Effector CD8-positive, alpha-beta T cell (primary cell): Measurements from ENCODE around the gene BUB1B.

Experiments used
- DNase-seq: peaks from one replicate; lab custom pipeline; 2025; lab: John Stamatoyannopoulos, UW

Gene BUB1B

GRCh38 chr15:40182358-40183029, 21.6 kb downstream of the BUB1B start:
- no peak for DNase-seq

DNA sequence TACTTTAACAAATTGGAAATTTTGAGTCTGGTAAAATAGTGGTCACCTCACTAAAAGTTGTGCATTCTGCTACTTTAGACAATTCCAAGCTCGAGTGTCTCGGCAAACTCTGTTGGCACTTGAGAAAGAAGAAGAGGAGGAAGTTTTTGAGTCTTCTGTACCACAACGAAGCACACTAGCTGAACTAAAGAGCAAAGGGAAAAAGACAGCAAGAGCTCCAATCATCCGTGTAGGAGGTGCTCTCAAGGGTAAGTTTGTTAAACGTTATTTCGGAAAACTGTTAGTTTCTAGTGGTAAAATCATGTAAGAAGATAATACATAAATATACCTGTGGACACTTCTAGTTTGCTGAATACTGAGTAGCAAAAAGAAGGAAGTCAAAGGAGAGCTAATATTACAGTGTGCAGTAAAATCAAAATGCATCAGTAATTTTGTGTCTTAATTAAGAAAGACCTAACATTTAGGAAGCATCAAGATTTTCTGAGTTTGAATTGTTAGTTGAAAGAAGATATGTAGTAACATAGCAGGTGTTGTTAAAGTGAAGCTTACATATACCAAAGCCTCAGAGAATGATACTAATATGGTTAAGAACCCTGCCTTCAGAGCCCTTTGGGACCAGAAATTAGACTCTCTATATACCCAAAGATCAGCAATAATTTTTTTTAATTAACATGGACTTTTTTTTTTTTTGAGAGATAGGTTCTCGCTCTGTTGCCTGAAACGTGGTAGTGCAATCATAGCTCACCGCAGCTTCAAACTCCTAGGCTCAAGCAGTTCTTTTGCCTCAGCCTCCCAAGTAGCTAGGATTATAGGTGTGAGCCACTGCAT, 23.0 kb downstream of the BUB1B start:
- DNase-seq: no peak

GRCh38 chr15:40190591-40190990, 29.7 kb downstream of the BUB1B start:
- DNase-seq: no peak

GRCh38 chr15:40192942-40193341, 32.1 kb downstream of the BUB1B start:
- no peak for DNase-seq

DNA sequence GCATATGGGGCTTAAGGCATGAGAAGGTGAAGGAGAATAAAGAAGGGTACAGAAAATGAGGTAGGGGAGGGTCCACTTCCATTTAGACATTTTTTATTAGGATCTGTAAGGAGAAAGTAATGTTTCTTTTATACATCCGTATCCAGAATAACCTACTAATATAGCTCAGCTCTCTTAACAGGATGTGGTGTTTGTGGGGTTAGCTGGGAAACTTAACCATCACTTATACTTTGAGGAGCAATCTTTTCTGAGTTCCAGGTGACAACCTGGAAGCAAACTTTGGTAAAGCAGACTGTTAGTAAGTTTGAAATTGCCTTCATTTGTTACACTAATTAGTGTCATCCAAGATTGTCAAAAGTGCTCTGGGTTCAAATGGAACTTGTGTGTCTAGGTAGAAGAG, 36.6 kb downstream of the BUB1B start:
- DNase-seq: no peak

- no peak for DNase-seq
Observed at GRCh38 chr15:40198355-40199085, 37.7 kb downstream of the BUB1B start.

- DNase-seq: no peak
Observed at GRCh38 chr15:40204100-40204499, 43.2 kb downstream of the BUB1B start.

GRCh38 chr15:40217166-40217824, 56.4 kb downstream of the BUB1B start:
- DNase-seq: peak; percentile 2

DNA sequence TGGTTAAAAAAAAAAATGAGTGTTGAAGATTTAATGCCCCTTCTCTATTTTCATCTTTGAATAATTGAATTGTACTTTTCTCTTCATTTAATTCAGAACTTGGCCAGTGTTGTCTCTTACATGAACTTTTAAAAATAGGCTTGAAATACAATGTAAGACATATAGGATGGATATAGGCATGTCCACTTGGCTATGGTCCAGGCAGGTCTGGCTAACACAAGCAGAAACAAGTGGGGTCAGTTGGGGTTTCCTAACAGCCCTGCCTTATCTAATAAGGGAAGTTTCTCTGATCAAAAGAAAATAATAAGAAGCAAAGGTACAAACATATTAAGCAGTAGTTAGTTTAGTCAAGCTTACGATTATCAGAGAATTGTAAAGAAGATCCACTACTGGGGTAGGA, 58.9 kb downstream of the BUB1B start:
- DNase-seq: no peak

DNA sequence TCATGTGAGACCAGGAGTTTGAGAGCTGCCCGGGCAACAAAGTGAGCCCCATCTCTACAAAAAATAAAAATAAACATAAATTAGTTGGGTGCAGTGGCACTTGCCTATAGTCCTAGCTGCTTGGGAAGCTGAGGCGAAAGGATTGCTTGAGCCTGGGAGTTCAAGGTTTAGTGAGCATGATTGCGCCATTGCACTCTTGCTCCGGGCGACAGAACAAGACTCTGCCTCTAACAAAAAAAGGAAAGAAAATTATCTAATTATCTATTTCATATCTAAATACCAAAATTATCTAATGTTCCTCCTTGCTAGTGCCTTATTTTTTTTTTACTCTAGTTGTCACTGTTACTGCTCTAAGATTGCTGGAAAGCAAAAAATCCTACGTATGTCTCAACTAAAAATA, 61.3 kb downstream of the BUB1B start:
- no peak for DNase-seq

- DNase-seq: no peak
Observed at GRCh38 chr15:40226736-40227135, 65.9 kb downstream of the BUB1B start.

DNA sequence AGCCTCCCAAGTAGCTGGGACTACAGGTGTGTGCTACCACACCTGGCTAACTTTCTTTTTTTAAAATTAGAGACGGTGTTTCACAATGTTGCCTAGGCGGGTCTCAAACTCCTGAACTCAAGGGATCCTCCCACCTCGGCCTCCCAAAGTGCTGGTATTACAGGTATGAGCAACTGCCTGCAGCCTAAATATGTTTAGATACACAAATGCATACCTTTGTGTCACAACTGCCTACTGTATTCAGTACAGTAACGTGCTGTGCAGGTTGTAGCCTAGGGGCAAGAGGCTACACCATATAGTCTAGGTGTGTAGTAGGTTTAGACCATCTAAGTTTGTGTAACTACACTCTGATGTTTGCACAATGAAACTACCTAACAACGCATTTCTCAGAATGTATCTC, 68.4 kb downstream of the BUB1B start:
- no peak for DNase-seq

DNA sequence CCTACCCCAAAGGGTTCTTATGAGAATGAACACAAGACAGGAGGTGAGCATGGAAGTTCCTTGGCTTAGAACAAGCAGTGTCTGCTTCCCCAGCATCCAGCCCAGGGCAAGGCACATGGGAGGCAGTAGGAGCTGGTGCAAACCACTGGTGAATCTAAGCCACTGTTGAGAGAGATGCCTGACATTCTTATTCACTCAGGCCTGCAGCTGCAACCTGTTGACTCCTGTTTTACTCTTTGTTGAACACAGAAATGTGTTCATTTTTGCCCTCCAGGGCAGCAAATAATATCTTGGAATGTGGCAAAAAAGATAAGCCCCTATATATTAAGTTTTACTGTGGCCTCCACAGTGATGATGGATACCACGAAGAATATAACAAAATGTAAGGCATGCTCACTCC, 69.1 kb downstream of the BUB1B start:
- no peak for DNase-seq

DNA sequence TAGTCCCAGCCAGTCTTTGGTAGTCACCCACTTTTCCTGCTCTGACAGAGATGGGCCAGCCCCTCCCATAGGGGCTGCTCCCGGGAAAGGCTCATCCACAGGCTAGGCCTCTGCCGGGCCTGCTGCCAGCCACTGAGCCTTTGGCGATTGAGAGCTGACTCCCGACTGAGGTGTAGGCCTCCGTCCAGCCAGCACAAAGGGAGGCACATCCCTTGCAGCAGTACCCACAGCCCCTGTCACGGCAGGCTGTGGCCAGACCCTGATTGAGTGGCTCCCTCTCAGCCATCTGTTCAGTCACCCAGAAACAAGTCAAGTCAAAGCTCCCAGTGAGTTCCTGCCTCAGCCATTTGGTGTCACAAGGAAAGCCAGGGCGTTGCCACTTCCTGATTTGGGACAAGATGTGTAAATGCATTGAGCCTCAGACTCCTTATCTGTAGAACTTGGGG, 71.8 kb downstream of the BUB1B start:
- no peak for DNase-seq

GRCh38 chr15:40233727-40234577, 73.1 kb downstream of the BUB1B start:
- DNase-seq: no peak

- no peak for DNase-seq
Observed at GRCh38 chr15:40234783-40235182, 73.9 kb downstream of the BUB1B start.

DNA sequence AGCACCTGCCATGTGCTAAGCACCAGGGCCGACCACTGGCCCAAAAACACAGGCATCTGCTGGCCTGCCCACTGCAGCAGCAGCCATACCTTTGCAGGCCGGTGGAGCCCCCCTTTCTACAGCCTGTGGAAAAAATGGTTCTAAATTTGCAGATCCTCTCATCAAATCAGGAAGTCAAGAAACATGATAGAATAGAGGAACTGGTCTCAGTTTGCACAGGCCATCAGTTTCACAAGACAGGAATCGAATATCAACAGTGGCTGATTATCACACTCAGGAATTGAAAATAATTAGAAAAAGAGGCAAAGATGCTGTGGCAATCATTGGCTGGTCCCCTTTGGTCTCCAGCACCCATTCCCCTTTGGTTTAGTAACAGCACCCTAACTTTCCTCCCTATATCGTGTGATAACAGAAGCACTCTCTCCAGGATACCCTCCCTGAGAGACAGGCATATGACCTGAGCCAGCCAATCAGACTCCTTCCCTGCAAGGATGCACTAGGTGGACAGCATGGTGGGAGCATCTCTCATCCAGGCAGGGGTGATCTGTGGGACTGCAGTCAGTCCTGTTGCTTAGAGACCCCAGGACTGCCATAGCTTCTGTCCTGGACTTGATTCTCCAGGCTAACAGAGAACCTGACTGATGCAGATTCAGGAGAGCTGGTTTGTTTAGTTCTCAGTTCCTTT, 74.5 kb downstream of the BUB1B start:
- no peak for DNase-seq

DNA sequence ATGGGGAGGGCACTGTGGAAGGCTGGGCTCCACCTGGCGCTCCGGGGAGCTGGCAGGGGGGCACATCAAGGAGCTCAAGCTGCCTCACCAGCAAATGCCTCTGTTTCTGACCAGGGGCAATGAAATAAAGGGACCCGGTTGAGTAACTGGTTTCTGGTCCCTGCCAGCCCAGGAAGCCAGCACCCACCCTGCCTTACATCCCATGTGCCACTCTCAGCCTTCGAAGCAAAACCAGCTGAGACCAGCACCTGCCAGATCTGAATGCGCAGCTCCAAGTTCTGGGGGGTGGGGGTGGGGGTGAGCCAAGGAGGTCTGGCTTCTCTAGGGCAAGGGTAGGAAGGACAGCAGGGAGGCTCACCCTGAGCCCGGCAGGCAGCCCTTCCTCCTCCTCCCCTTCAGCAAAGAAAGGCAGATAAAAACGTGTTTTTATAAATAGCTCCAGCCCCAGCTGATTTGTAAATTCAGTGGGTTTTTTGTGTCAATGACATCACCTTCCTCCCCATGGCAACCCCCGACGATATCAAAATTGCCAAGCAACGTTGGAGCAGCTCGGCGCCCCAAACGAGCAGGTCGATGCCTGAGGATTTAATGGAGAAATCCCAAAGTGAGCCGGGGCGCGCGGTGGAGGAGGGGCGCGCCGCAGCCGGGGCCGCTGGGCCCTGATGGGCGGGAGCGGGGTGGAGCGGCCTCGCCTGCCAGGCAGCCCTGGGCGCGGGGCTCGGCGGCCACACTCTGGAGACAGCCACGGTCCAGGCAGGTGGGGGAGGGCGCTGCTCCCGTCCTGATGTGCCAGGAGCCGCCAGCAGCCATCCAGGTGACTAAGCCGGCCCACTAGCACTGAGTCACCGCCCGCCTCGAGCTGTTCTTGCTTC, 77.9 kb downstream of the BUB1B start, which contains the start of gene PAK6:
TSS of gene PAK6 (plus strand) at position 532 of the 872 bp plus-strand sequence. CDS start 25,723 bp downstream, outside the sequence.
- DNase-seq: no peak

GRCh38 chr15:40239404-40239692, 78.5 kb downstream of the BUB1B start:
- DNase-seq: no peak
